Measurements from ENCODE around the gene PDE3B. TPM values are rescaled to one million over a fixed set of nuclear protein-coding genes. Genes with fewer than 3 reads are reported as not detected.

The PDE3B gene
- total and polyA plus RNA-seq, 3 donors from 2014 or later: 22.3 to 39.5 (median 25.8) TPM

- Histone ChIP-seq H3K27me3 (no peaks in the 10 kb centered on the region), H3K9me3 (no peaks in the 10 kb centered on the region), H3K4me1 (peaks cover 3% of the 10 kb centered on the region), H3K27ac (no peak overlapping the region), H3K4me3 (no peak overlapping the region), H3K36me3 (ENCODE audit: low read depth, missing control alignments) (no peaks in the 10 kb centered on the region)
- intact Hi-C loops (cut with DNase I; ENCODE audit: low total_unique reads): no loop called here
- no peak for DNase-seq
- TF ChIP-seq POLR2A (IDR thresholded peaks at IDR 0.05) (no peak), CTCF (IDR thresholded peaks at IDR 0.05) (no peak)
- WGBS, 2 donors: 50 to 54% methylated on average over 1 of the region's 1 CpG
Measured at GRCh38 chr11:14886513-14886912, 242.9 kb downstream of the PDE3B start.

DNA sequence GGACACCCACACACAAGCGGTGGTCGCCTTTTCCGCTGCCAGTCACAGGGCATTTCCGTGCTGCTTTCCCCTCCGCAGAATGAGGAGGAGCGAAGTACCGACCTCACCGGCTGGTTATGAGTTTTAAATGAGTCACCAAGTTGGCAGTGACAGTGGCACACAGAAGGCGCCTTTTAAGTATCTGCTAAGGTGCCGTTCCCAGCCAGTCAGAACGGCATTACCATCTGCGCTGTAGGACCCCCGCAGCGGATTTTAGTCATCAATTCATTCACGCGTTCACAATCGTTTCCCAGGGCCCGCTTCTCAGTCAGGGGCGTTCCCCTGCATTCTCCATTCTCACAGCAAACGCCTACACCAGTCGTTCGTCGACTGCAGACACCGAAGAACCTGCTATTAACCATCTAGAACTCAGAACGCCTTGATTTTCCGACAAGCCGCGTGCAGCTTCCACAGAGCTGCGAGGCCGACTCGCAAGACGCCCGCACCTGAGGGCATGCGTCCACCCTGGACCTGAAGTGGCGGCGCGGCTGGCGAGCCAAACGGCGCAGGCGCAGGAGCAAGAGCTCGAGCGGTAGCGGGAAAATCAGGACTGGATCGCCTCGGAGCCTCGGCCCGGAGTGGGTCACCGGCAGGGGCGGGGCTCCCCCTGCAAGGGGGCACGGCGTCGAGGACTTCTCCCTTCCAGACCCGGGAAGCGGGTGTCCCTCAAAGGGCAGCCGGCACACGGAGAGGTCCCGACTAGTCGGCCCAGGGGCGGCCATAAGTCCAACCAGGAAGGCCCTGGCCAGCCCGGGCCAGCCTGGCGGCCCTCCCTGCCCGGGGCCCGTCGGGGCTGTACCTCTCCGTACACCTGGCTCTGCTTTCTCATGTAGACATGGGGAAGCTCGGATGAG, 247.8 kb downstream of the PDE3B start:
- TF ChIP-seq POLR2A (IDR thresholded peaks at IDR 0.05) (peak; percentile 23), CTCF (IDR thresholded peaks at IDR 0.05) (peak in 1 of 3 experiments; percentile 15)
- H3K27me3 ChIP-seq: no peaks in the 10 kb centered on the region
- peaks cover 3% of the 10 kb centered on the region for H3K4me1 ChIP-seq
- peak overlapping the region; percentile 67 to 71 for H3K4me3 ChIP-seq
- H3K27ac ChIP-seq: peak overlapping the region; percentile 68 to 91
- no peaks in the 10 kb centered on the region for H3K9me3 ChIP-seq
- WGBS, 2 donors: 0 to 2% methylated on average over 23 to 61 of the region's 67 CpGs
- DNase-seq: peak; percentile 89
- intact Hi-C loops (cut with DNase I; ENCODE audit: low total_unique reads): no loop called here
- no peaks in the 10 kb centered on the region for H3K36me3 ChIP-seq (ENCODE audit: low read depth, missing control alignments)

GRCh38 chr11:14892036-14892556, 248.5 kb downstream of the PDE3B start, which contains the start of gene CYP2R1:
CYP2R1 (minus strand) TSS chr11:14892231; CDS start chr11:14892205, 26 bp downstream.
- no peaks in the 10 kb centered on the region for H3K36me3 ChIP-seq (ENCODE audit: low read depth, missing control alignments)
- peaks cover 3% of the 10 kb centered on the region for H3K4me1 ChIP-seq
- TF ChIP-seq POLR2A (IDR thresholded peaks at IDR 0.05) (peak; percentile 4), CTCF (IDR thresholded peaks at IDR 0.05) (no peak)
- intact Hi-C loops (cut with DNase I; ENCODE audit: low total_unique reads): no loop called here
- no peaks in the 10 kb centered on the region for H3K27me3 ChIP-seq
- DNase-seq: peak; percentile 98
- peak within 1 kb of the TSS; percentile 67 to 71 for H3K4me3 ChIP-seq
- H3K27ac ChIP-seq: peak within 1 kb of the TSS; percentile 68 to 91
- H3K9me3 ChIP-seq: no peaks in the 10 kb centered on the region
- 0 to 1% methylated on average over 8 to 36 of the region's 36 CpGs for WGBS, 2 donors

DNA sequence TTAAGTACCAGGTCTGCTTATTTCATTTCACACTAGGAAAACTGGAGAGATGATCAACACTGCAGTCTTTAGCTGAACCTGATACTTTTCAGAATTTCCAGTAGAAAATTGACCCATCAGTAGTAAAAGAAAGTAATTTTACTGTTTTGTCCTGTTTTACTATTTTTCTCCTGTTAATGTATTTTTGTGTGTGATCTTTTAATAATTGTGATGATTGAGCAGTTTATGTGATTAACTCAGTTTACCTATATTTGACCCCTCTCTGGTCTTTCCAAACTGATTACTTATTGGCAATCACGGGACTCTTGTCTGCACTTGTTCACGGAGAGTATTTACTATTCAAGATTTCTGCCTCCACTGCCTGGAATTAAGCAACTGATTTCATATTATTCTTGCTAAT, 249.0 kb downstream of the PDE3B start:
- Histone ChIP-seq H3K9me3 (no peaks in the 10 kb centered on the region), H3K27ac (peak overlapping the region in 1 of 2 donors; percentile 91), H3K36me3 (ENCODE audit: low read depth, missing control alignments) (no peaks in the 10 kb centered on the region), H3K4me3 (peak overlapping the region; percentile 67 to 71), H3K27me3 (no peaks in the 10 kb centered on the region), H3K4me1 (peaks cover 3% of the 10 kb centered on the region)
- TF ChIP-seq CTCF (IDR thresholded peaks at IDR 0.05): no peak
- no peak for TF ChIP-seq POLR2A (IDR thresholded peaks at IDR 0.05)
- DNase-seq: no peak
- 50 to 75% methylated on average over 2 of the region's 2 CpGs for WGBS, 2 donors
- intact Hi-C loops (cut with DNase I; ENCODE audit: low total_unique reads): no loop called here

Data from testis (tissue), 3 donors.